Measurements from ENCODE around the gene FOXA2.

Gene FOXA2

DNA sequence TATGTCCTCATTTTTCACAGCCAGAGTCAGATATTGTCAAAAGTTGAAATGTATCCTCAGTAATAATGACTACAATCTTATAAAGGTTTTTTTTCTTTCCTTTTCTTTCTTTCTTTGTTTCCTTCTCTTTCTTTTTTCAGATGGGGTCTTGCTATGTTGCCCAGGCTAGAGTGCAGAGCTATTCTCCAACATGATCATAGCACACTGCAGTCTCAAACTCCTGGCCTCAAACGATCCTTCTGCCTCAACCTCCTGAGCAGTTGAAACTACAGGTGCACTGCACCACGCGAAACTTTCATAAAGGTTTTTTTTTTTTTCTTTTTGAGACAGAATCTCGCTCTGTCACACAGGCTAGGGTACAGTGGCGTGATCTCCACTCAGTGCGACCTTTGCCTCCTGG, 31.1 kb upstream of the FOXA2 start:
- Histone ChIP-seq H3K27me3 (ENCODE audit: control insufficient read depth, low read length) (no peaks in the 10 kb centered on the region), H4K20me1 (ENCODE audit: control insufficient read depth, insufficient read depth, low read depth, low read length) (no peaks in the 10 kb centered on the region), H3K9me3 (ENCODE audit: control insufficient read depth, insufficient read depth, low read length) (no peaks in the 10 kb centered on the region), H3K9me2 (replicated peaks; ENCODE audit: control insufficient read depth, low read length) (no peaks in the 10 kb centered on the region; the same call in 1 of the 2 replicates), H3K4me1 (ENCODE audit: control insufficient read depth, low read length) (no peaks in the 10 kb centered on the region), H3K79me2 (ENCODE audit: control insufficient read depth, low read length) (no peaks in the 10 kb centered on the region), H3K4me2 (ENCODE audit: low read length) (no peak overlapping the region), H3K36me3 (ENCODE audit: control insufficient read depth, low read length) (no peaks in the 10 kb centered on the region), H3K27ac (ENCODE audit: low read depth, low read length) (no peak overlapping the region), H3F3A (ENCODE audit: control insufficient read depth, insufficient read depth) (no peaks in the 10 kb centered on the region), H3K4me3 (ENCODE audit: low read length) (no peak overlapping the region)
- TF ChIP-seq, protein P1, sequence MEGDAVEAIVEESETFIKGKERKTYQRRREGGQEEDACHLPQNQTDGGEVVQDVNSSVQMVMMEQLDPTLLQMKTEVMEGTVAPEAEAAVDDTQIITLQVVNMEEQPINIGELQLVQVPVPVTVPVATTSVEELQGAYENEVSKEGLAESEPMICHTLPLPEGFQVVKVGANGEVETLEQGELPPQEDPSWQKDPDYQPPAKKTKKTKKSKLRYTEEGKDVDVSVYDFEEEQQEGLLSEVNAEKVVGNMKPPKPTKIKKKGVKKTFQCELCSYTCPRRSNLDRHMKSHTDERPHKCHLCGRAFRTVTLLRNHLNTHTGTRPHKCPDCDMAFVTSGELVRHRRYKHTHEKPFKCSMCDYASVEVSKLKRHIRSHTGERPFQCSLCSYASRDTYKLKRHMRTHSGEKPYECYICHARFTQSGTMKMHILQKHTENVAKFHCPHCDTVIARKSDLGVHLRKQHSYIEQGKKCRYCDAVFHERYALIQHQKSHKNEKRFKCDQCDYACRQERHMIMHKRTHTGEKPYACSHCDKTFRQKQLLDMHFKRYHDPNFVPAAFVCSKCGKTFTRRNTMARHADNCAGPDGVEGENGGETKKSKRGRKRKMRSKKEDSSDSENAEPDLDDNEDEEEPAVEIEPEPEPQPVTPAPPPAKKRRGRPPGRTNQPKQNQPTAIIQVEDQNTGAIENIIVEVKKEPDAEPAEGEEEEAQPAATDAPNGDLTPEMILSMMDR (IDR thresholded peaks at IDR 0.05; ENCODE audit: low read depth, low read length, poor library complexity, severe bottlenecking), result no peak
- no peak for TF ChIP-seq EZH2phosphoT487 (IDR thresholded peaks at IDR 0.05; ENCODE audit: borderline replicate concordance, low read length)

- Histone ChIP-seq H3K4me1 (ENCODE audit: control insufficient read depth, low read length) (no peaks in the 10 kb centered on the region), H3K27ac (ENCODE audit: low read depth, low read length) (no peak overlapping the region), H3K4me2 (ENCODE audit: low read length) (no peak overlapping the region), H3K79me2 (ENCODE audit: control insufficient read depth, low read length) (no peaks in the 10 kb centered on the region), H3F3A (ENCODE audit: control insufficient read depth, insufficient read depth) (no peaks in the 10 kb centered on the region), H4K20me1 (ENCODE audit: control insufficient read depth, insufficient read depth, low read depth, low read length) (no peaks in the 10 kb centered on the region), H3K36me3 (ENCODE audit: control insufficient read depth, low read length) (no peaks in the 10 kb centered on the region), H3K27me3 (ENCODE audit: control insufficient read depth, low read length) (no peaks in the 10 kb centered on the region), H3K9me3 (ENCODE audit: control insufficient read depth, insufficient read depth, low read length) (no peaks in the 10 kb centered on the region), H3K9me2 (replicated peaks; ENCODE audit: control insufficient read depth, low read length) (no peaks in the 10 kb centered on the region; the same call in 1 of the 2 replicates), H3K4me3 (ENCODE audit: low read length) (no peak overlapping the region)
- TF ChIP-seq, protein P1 (IDR thresholded peaks at IDR 0.05; ENCODE audit: low read depth, low read length, poor library complexity, severe bottlenecking), result no peak
- no peak for TF ChIP-seq EZH2phosphoT487 (IDR thresholded peaks at IDR 0.05; ENCODE audit: borderline replicate concordance, low read length)
These were observed 27.3 kb upstream of the FOXA2 start for GRCh38 chr20:22611636-22612035.

DNA sequence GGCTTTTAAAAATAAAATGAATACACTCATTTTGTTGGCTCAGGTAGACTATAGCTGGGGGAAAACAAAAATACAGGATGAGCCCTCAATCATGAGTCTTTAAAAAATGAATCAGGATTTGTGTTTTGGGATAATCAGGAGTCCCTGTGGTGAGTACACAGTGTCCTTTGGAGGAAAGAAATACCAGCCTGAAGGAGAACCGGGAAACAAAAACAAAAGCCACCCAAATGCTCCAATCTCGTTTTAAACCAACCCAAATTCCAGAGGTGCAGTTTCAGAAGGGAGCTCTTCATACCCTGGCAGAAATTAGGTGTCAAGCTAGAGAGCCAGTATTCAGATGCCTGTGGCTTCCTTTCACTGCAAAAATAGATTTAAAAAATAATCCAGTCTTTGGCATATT, 23.3 kb upstream of the FOXA2 start:
- TF ChIP-seq EZH2phosphoT487 (IDR thresholded peaks at IDR 0.05; ENCODE audit: borderline replicate concordance, low read length), result no peak
- H3K36me3 ChIP-seq (ENCODE audit: control insufficient read depth, low read length), result no peaks in the 10 kb centered on the region

GRCh38 chr20:22604815-22605214, 20.4 kb upstream of the FOXA2 start:
- Histone ChIP-seq H3K36me3 (ENCODE audit: control insufficient read depth, low read length) (no peaks in the 10 kb centered on the region), H3K27me3 (ENCODE audit: control insufficient read depth, low read length) (no peaks in the 10 kb centered on the region)
- TF ChIP-seq EZH2phosphoT487 (IDR thresholded peaks at IDR 0.05; ENCODE audit: borderline replicate concordance, low read length), result no peak
- TF ChIP-seq, protein P1 (IDR thresholded peaks at IDR 0.05; ENCODE audit: low read depth, low read length, poor library complexity, severe bottlenecking), result no peak

More for the DNA sequence above, 23.3 kb upstream of the FOXA2 start:
- H3K9me2 ChIP-seq (replicated peaks; ENCODE audit: control insufficient read depth, low read length), result no peaks in the 10 kb centered on the region
- H3K4me1 ChIP-seq (ENCODE audit: control insufficient read depth, low read length), result no peaks in the 10 kb centered on the region
- H4K20me1 ChIP-seq (ENCODE audit: control insufficient read depth, insufficient read depth, low read depth, low read length), result no peaks in the 10 kb centered on the region
- no peaks in the 10 kb centered on the region for H3K79me2 ChIP-seq (ENCODE audit: control insufficient read depth, low read length)
- no peaks in the 10 kb centered on the region for H3K27me3 ChIP-seq (ENCODE audit: control insufficient read depth, low read length)
- no peak overlapping the region for H3K27ac ChIP-seq (ENCODE audit: low read depth, low read length)
- H3K9me3 ChIP-seq (ENCODE audit: control insufficient read depth, insufficient read depth, low read length), result no peaks in the 10 kb centered on the region
- H3F3A ChIP-seq (ENCODE audit: control insufficient read depth, insufficient read depth), result no peaks in the 10 kb centered on the region
- H3K4me3 ChIP-seq (ENCODE audit: low read length), result no peak overlapping the region
- no peak overlapping the region for H3K4me2 ChIP-seq (ENCODE audit: low read length)

More at GRCh38 chr20:22604815-22605214, 20.4 kb upstream of the FOXA2 start:
- no peak overlapping the region for H3K27ac ChIP-seq (ENCODE audit: low read depth, low read length)
- no peaks in the 10 kb centered on the region for H4K20me1 ChIP-seq (ENCODE audit: control insufficient read depth, insufficient read depth, low read depth, low read length)
- H3K4me1 ChIP-seq (ENCODE audit: control insufficient read depth, low read length), result no peaks in the 10 kb centered on the region
- H3K9me2 ChIP-seq (replicated peaks; ENCODE audit: control insufficient read depth, low read length), result no peaks in the 10 kb centered on the region
- H3K4me2 ChIP-seq (ENCODE audit: low read length), result no peak overlapping the region
- no peak overlapping the region for H3K4me3 ChIP-seq (ENCODE audit: low read length)
- no peaks in the 10 kb centered on the region for H3K9me3 ChIP-seq (ENCODE audit: control insufficient read depth, insufficient read depth, low read length)
- no peaks in the 10 kb centered on the region for H3K79me2 ChIP-seq (ENCODE audit: control insufficient read depth, low read length)
- no peaks in the 10 kb centered on the region for H3F3A ChIP-seq (ENCODE audit: control insufficient read depth, insufficient read depth)

All from DOHH2 (cell line).